SK-N-SH (cell line): ENCODE results near the gene SDK1. TPM values are rescaled to one million over a fixed set of nuclear protein-coding genes. Genes with fewer than 3 reads are reported as not detected.
A peak's percentile ranks its signal among the peaks of the same experiment; 100 is the strongest.

ENCODE experiments used
- CTCF ChIA-PET: fragments of 300-600, 350-600 bp; formaldehyde crosslinking; extraction: SDS; loops from one replicate; lab custom pipeline; 2021; lab: Yijun Ruan, JAX
- POLR2A ChIA-PET: fragments of 350-600 bp; sonication (Branson Sonifier 250); formaldehyde crosslinking; extraction: SDS; loops from one replicate; lab custom pipeline; 2020; ENCODE audit warnings: antibody characterized with exemption, inconsistent platforms; lab: Yijun Ruan, JAX
- DNase-seq: peaks from one replicate; pipeline ENCODE4 v3.0.0; 2012
- H2AFZ ChIP-seq: fragments of 200-600 bp; sonication (generic); 2 replicates; pipeline ENCODE4 v1.8.1; 2016; ENCODE audit warnings: antibody characterized with exemption, mild to moderate bottlenecking, low read depth
- H3F3A ChIP-seq: fragments of 200-600 bp; sonication (generic); replicated peaks from 2 replicates; pipeline ENCODE3; 2016; ENCODE audit warnings: antibody characterized with exemption, mild to moderate bottlenecking; ENCODE audit not compliant: insufficient read depth
- H3K27ac ChIP-seq, 2 experiments: fragments of 200-500 bp in 1 of 2; fragments of 200-600 bp in 1 of 2; sonication (Bioruptor generic) in 1 of 2; sonication (generic), shearing (Covaris generic) in 1 of 2; 2 replicates each; pipeline versions ENCODE4 v1.5.1 to v1.6.1; 2014 to 2016; ENCODE audit warnings: low read depth in 2 of 2, inconsistent platforms in 1 of 2, low read length in 1 of 2, mild to moderate bottlenecking in 1 of 2, mixed read lengths in 1 of 2
- H3K27me3 ChIP-seq: fragments of 200-600 bp; sonication (generic), shearing (Covaris generic); 2 replicates; pipeline ENCODE4 v1.6.1; 2016; ENCODE audit warnings: mixed run types; ENCODE audit not compliant: insufficient read depth
- H3K36me3 ChIP-seq, 2 experiments: fragments of 200-500 bp in 1 of 2; fragments of 200-600 bp in 1 of 2; sonication (Bioruptor generic) in 1 of 2; sonication (generic) in 1 of 2; replicated peaks in 1 of 2; 2 replicates each; pipeline versions ENCODE3 to v1.5.1; 2014 to 2016; ENCODE audit warnings: low read length in 1 of 2, mild to moderate bottlenecking in 1 of 2; ENCODE audit not compliant: insufficient read depth in 2 of 2, control insufficient read depth in 1 of 2
- H3K4me1 ChIP-seq, 2 experiments: fragments of 200-500 bp in 1 of 2; fragments of 200-600 bp in 1 of 2; sonication (Bioruptor generic) in 1 of 2; sonication (generic), shearing (Covaris generic) in 1 of 2; 2 replicates each; pipeline versions ENCODE4 v1.5.1 to v1.6.1; 2014 to 2016; ENCODE audit warnings: low read depth in 1 of 2, low read length in 1 of 2, mixed run types in 1 of 2; ENCODE audit not compliant: insufficient read depth in 2 of 2, control insufficient read depth in 1 of 2
- H3K4me2 ChIP-seq: fragments of 200-600 bp; sonication (generic), shearing (Covaris generic); 2 replicates; pipeline ENCODE4 v1.6.1; 2017; ENCODE audit warnings: mixed run types
- H3K4me3 ChIP-seq, 2 experiments: fragments of 200-500 bp in 1 of 2; fragments of 200-600 bp in 1 of 2; sonication (Bioruptor generic) in 1 of 2; sonication (generic), shearing (Covaris generic) in 1 of 2; 2 replicates each; pipeline versions ENCODE4 v1.5.1 to v1.8.1; 2014 to 2016; ENCODE audit warnings: low read depth in 2 of 2, inconsistent platforms in 1 of 2, low read length in 1 of 2, mild to moderate bottlenecking in 1 of 2, mixed read lengths in 1 of 2, moderate library complexity in 1 of 2
- H3K79me2 ChIP-seq: fragments of 200-600 bp; sonication (generic); 2 replicates; pipeline ENCODE4 v1.8.1; 2017; ENCODE audit warnings: mild to moderate bottlenecking; ENCODE audit not compliant: insufficient read depth
- H3K9ac ChIP-seq: fragments of 200-600 bp; sonication (generic); 2 replicates; pipeline ENCODE4 v1.6.1; 2017; ENCODE audit warnings: mixed run types
- H3K9me2 ChIP-seq: fragments of 200-600 bp; sonication (generic); 2 replicates; pipeline ENCODE4 v1.6.1; 2017; ENCODE audit warnings: mixed run types
- H3K9me3 ChIP-seq: fragments of 200-600 bp; sonication (generic); 2 replicates; pipeline ENCODE4 v1.6.1; 2017; ENCODE audit warnings: mixed run types, mild to moderate bottlenecking, moderate library complexity
- H4K20me1 ChIP-seq: fragments of 200-600 bp; sonication (generic); 2 replicates; pipeline ENCODE4 v1.6.1; 2017; ENCODE audit warnings: mild to moderate bottlenecking, mixed run types; ENCODE audit not compliant: insufficient read depth
- EP300 ChIP-seq, 2 experiments: IDR thresholded peaks; 2 replicates each; pipeline versions ENCODE4 v1.4.0 to v1.6.1; 2012; ENCODE audit warnings: borderline replicate concordance in 1 of 2, low read depth in 1 of 2, low read length in 1 of 2
- EZH2phosphoT487 ChIP-seq: fragments of 200-600 bp; sonication (generic); IDR thresholded peaks from 2 replicates; pipeline ENCODE4 v1.6.1; 2017; ENCODE audit warnings: low read depth, mixed run types, mild to moderate bottlenecking, antibody characterized with exemption, moderate library complexity, borderline replicate concordance
- GATA2 ChIP-seq: sonication (generic); formaldehyde crosslinking; IDR thresholded peaks from 2 replicates; pipeline ENCODE4 v1.5.0; 2020; ENCODE audit warnings: mild to moderate bottlenecking, missing genetic modification reagents
- IRF3 ChIP-seq: fragments of 150-350 bp; IDR thresholded peaks from 2 replicates; pipeline ENCODE4 v1.6.1; 2016; ENCODE audit warnings: mild to moderate bottlenecking, low read depth, low read length
- MXI1 ChIP-seq: IDR thresholded peaks from 2 replicates; pipeline ENCODE4 v1.6.1; 2012; ENCODE audit warnings: mild to moderate bottlenecking, low read depth, low read length, improper control_type of control experiment
- NFIC ChIP-seq: IDR thresholded peaks from 2 replicates; pipeline ENCODE4 v1.4.0; 2012; ENCODE audit warnings: borderline replicate concordance
- PBX3 ChIP-seq: IDR thresholded peaks from 2 replicates; pipeline ENCODE4; 2012
- RFX5 ChIP-seq: IDR thresholded peaks from 2 replicates; pipeline ENCODE4 v1.6.1; 2012; ENCODE audit warnings: mild to moderate bottlenecking, improper control_type of control experiment, low read length
- SMC3 ChIP-seq: IDR thresholded peaks from 2 replicates; pipeline ENCODE4 v1.6.1; 2012; ENCODE audit warnings: low read depth, low read length, improper control_type of control experiment
- TAF1 ChIP-seq: IDR thresholded peaks from 2 replicates; pipeline ENCODE4 v1.6.1; 2012; ENCODE audit warnings: low read depth, mild to moderate bottlenecking, low read length, moderate library complexity, borderline replicate concordance
- TCF12 ChIP-seq: IDR thresholded peaks from 2 replicates; pipeline ENCODE4 v1.4.0; 2012
- WGBS: methylation state at CpG from one replicate; pipeline ENCODE4 v1.1.6; 2017; ENCODE audit warnings: low lambda C conversion rate; 5-methylcytosine and 5-hydroxymethylcytosine counted together
- polyA plus RNA-seq, 3 experiments: library from polyadenylated mRNA; depleted of rRNA; stranded (reverse); fragments of >200 nt; gene quantifications; 2 replicates each; pipeline ENCODE4 v1.2.3, GENCODE V29; 2012

The SDK1 gene
- polyA plus RNA-seq, 1 of the 3 experiments (the other 2 are of a cell fraction), result 1.2 TPM

- 46% methylated on average over 4 of the region's 4 CpGs for WGBS
- ChIA-PET POLR2A (no interaction called here), CTCF (interaction anchor here (0.6 kb wide), 1 partner anchor 217 kb away, joined by 4 read pairs; no protein-coding TSS in a partner anchor)
Measured at GRCh38 chr7:3416453-3416852, 115.4 kb downstream of the SDK1 start.

GRCh38 chr7:3425087-3425486, 124.0 kb downstream of the SDK1 start:
- peak; percentile 20 for DNase-seq
- Histone ChIP-seq H3K79me2 (no peaks in the 10 kb centered on the region), H3K4me1 (peaks cover 0 to 2% of the 10 kb centered on the region in 2 experiments; a peak in 2 of 4 replicates), H4K20me1 (no peaks in the 10 kb centered on the region), H3F3A (no peaks in the 10 kb centered on the region), H3K4me2 (no peak overlapping the region), H3K9me2 (no peaks in the 10 kb centered on the region), H3K4me3 (no peak overlapping the region), H2AFZ (no peak overlapping the region), H3K36me3 (no peaks in the 10 kb centered on the region), H3K9me3 (0 out of 2 replicates have a peak, but pooled peaks cover 4% of the 10 kb centered on the region), H3K27me3 (no peaks in the 10 kb centered on the region), H3K9ac (no peak overlapping the region), H3K27ac (no peak overlapping the region)
- TF ChIP-seq GATA2 (peak; percentile 64), EP300 (IDR thresholded peaks at IDR 0.05; ENCODE audit: borderline replicate concordance in 1 of 2, low read depth in 1 of 2, low read length in 1 of 2) (peak in 1 of 2 experiments; percentile 11; a peak in 1 of 4 replicates), MXI1 (no peak)
- ChIA-PET POLR2A (no interaction called here), CTCF (no interaction called here)

More at GRCh38 chr7:3416453-3416852, 115.4 kb downstream of the SDK1 start:
- no peaks in the 10 kb centered on the region for H3K9me2 ChIP-seq
- no peaks in the 10 kb centered on the region for H3K27me3 ChIP-seq
- DNase-seq, result no peak
- H3K4me2 ChIP-seq, result no peak overlapping the region
- H4K20me1 ChIP-seq, result no peaks in the 10 kb centered on the region
- no peaks in the 10 kb centered on the region for H3K36me3 ChIP-seq
- H3K9ac ChIP-seq, result no peak overlapping the region
- H3K9me3 ChIP-seq, result no peaks in the 10 kb centered on the region
- H3K4me3 ChIP-seq, result no peak overlapping the region
- TF ChIP-seq TAF1 (no peak), PBX3 (no peak), IRF3 (no peak), NFIC (no peak), EZH2phosphoT487 (no peak), SMC3 (no peak), TCF12 (no peak), RFX5 (no peak)
- no peaks in the 10 kb centered on the region for H3F3A ChIP-seq
- no peak overlapping the region for H3K27ac ChIP-seq
- H3K79me2 ChIP-seq, result no peaks in the 10 kb centered on the region
- no peaks in the 10 kb centered on the region; a peak in 2 of 4 replicates for H3K4me1 ChIP-seq
- no peak overlapping the region for H2AFZ ChIP-seq
